Tongue (tissue), 2 donors: ENCODE data around the gene ECSCR. TPM values are rescaled to one million over a fixed set of nuclear protein-coding genes. Genes with fewer than 3 reads are reported as not detected.
A peak's percentile ranks its signal among the peaks of the same experiment; 100 is the strongest.
"Not testable (repeated sequence)": the region's sequence is repeated elsewhere in the genome, so short reads cannot be mapped to it uniquely, and the experiment has no call there.

Experiments used
- DNase-seq: peaks from one replicate; pipeline ENCODE4 v3.0.0-alpha.2; 2015
- total RNA-seq: library from RNA; depleted of rRNA; stranded (reverse); fragments of >200 nt; gene quantifications from one replicate; pipeline ENCODE4 v1.2.3, GENCODE V29; 2014

The ECSCR gene
- total RNA-seq, 1 donor from 2014 or later = 7.9 TPM

DNA sequence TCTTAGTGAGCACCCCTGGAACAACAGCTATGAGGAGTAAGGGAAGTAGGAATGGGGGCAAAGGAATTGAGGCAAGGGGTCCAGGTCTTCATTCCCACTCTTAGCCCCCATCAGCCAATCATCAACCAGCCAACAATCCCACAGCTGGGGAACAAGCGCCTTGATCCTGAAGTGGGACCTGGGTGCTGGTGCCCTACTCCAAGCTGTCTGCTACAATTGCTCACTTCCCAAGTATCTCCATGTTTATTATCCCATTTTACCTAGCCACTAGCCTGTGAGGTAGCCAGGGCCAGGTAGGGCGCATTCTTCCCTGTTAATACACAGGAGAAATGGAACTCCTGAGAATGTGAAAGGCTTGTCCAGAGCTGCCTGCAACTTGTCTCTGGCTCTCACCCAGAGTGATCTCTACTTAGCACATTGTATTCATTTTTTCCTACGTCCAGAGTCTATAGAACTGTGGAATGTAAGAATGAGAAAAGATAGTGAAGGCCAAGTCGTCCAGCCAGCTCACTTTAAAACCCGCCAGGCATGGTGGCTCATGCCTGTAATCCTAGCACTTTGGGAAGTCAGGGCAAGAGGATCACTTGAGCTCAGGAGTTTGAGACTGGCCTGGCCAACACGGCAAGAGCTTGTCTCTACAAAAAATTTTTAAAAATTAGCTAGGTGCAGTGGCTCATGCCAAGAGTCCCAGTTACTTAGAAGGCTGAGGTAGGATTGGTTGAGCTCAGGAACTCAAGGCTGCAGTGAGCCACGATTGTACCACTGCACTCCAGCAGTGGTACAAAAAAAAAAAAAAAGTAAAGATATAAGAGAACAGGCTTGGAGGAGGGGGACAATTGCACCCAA lies 17.0 kb downstream of the ECSCR start:
- peak; percentile 31 for DNase-seq

GRCh38 chr5:139443831-139444453 lies 18.6 kb downstream of the ECSCR start:
- peak; percentile 35 for DNase-seq

DNA sequence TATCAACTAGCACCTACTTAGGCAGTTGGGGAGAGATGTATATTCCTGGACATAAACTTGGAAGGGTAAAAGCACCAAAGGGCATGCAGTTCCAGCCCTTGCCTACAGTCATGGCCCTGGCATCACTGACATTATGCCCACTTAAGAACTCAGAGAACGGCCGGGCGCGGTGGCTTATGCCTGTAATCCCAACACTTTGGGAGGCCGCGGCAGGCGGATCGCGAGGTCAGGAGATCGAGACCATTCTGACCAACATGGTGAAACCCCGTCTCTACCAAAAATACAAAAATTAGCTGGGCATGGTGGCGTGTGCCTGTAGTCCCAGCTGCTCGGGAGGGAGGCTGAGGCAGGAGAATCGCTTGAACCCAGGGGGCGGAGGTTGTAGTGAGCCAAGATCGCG lies 22.1 kb downstream of the ECSCR start:
- not testable (repeated sequence) for DNase-seq

GRCh38 chr5:139439013-139439903 lies 23.3 kb downstream of the ECSCR start, which contains the start of gene DNAJC18:
Gene DNAJC18 (minus strand): TSS chr5:139439525. CDS start chr5:139439445, 80 bp downstream.
- DNase-seq = peak; percentile 97

GRCh38 chr5:139438707-139439012 lies 23.9 kb downstream of the ECSCR start:
- no peak for DNase-seq

GRCh38 chr5:139435676-139436075 lies 26.9 kb downstream of the ECSCR start:
- no peak for DNase-seq

DNA sequence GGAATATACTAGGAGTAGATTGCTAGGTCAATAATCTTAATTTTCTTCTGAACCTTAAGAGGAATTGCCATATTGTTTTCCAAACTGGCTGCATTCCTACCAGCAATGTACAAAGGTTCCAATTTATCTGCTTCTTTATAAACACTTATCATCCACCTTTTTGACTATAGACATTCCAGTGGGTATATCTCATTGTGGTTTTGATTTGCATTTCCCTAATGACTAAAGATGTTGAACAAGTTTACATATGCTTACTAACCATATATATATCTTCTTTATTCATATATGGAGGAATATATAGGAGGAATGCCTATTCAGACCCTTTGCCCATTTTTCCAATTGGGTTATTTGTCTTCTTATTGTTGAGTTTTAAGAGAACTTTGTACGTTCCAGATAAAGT lies 30.8 kb downstream of the ECSCR start:
- DNase-seq = no peak

DNA sequence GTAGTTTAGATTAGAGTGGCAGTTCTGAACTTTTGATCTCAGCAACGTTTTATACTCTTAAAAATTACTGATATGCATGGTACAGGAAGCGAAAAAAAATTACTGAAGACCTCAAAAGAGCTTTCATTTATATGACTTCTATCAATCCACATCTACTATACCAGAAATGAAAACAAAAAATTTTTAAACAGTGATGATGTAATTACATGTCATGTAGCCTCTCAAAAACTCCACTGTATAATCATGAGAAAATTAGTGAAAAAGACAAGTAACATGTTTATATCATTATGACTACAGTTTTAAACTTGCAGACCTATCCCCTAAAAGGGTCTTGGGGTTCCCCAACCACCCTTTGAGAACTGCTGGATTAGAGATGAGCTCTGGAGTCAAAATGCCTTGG lies 32.5 kb downstream of the ECSCR start:
- no peak for DNase-seq

GRCh38 chr5:139426203-139426885 lies 36.2 kb downstream of the ECSCR start:
- DNase-seq = no peak

DNA sequence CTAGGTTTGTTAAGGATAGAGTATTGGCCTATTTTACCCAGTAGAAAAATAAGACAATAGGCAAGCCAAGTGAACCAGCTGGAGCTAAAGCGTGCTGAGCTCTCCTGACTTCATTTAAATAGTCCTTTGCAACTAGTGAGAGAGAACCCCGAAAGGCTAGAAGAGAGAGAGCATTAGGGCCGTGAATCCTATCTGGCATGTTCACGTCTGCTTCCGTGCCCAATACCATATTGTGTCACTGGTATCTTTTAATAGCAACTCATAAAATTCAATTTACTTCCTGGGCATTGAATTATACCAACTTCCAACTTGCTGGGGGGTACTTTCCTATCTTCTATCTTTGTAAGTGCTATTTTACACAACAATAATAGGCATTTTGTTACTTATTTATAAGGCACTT lies 37.0 kb downstream of the ECSCR start:
- no peak for DNase-seq

GRCh38 chr5:139422307-139422893 lies 40.1 kb downstream of the ECSCR start:
- DNase-seq = peak; percentile 88

GRCh38 chr5:139419226-139420192 lies 43.0 kb downstream of the ECSCR start:
- DNase-seq = no peak

DNA sequence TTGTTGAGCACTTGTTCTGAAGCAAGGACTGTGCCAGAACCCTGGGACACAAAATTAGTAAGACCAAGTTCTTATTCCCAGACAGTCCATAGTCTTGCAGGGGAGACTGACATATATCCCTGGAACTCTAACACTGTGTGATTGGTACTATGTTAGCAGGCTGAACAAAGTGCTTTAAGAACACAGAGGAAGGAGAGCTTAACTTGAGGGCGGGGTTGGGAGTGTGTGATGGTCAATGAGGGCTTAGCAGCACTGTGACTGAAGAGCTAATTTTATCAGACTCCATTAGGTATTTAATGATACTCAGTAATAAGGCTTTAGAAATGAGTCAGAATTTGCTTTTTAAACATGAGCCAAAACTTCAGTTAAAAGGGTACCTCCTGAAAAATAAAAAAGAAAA lies 43.8 kb downstream of the ECSCR start:
- DNase-seq = peak; percentile 56

- DNase-seq = peak; percentile 88
Measured at GRCh38 chr5:139417214-139417613, 45.3 kb downstream of the ECSCR start.

DNA sequence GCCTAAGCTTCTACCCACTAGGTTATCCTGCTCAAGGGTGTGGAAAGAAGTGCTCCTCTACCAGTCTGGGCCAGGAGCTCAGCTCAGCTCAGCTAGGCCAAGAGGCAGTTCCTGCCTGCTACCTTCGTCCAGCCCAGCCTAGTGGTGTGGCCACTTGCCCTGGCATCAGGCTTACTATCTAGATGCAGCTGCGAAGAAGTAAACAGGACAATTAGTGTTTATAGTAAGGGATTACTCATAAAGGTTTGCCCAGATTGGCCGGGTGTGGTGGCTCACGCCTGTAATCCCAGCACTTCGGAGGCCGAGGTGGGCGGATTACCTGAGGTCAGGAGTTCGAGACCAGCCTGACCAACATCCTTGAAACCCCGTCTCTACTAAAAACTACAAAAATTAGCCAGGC lies 45.9 kb downstream of the ECSCR start:
- DNase-seq = no peak

- no peak for DNase-seq
Measured at GRCh38 chr5:139415869-139416268, 46.7 kb downstream of the ECSCR start.

- peak; percentile 33 for DNase-seq
Measured at GRCh38 chr5:139415221-139415861, 47.2 kb downstream of the ECSCR start.

DNA sequence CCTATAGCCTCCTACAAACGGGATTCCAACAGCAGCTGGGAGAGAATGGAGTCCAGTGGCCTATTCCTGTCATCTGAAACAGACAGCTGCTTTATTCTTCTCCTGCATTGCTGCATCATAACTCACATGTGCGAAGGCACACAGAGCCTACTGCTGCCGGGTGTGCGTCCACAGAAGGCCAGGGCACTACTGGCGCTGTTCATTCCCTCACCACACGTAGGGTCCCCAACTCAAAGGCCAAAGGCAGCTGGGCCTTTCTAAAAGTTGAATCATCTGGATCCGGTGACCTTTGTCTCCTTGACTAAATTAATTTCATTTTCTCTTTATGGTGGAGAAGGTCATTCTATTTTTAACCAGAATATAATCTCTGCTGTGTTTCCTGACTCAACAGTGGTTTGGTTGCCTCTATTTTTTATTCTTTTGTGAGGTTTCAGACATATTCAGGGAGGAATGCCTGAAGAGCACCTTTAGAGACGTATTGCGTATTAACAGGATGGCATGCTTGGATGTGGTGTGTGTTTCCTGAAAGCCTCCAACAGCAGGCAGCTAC lies 47.9 kb downstream of the ECSCR start:
- DNase-seq = peak; percentile 95

DNA sequence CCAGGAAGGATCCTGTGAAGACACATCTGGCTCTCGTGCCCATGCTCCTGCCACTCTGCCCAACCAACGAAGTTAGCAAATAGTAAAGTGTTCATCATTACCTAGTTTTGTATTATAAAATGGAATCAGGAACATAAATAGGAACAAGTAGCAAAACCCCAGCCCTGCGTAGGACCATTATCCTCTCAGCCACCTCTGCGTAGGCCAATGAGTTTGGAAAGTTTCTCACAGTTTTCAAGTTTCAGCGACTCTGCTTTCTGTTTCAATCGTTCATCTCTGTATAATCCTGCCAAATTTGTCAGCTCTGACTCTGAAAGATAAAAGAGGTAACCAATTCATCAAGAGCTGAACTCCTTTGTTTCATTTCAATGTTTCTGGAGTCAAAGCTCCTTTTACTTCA lies 48.6 kb downstream of the ECSCR start:
- no peak for DNase-seq

DNA sequence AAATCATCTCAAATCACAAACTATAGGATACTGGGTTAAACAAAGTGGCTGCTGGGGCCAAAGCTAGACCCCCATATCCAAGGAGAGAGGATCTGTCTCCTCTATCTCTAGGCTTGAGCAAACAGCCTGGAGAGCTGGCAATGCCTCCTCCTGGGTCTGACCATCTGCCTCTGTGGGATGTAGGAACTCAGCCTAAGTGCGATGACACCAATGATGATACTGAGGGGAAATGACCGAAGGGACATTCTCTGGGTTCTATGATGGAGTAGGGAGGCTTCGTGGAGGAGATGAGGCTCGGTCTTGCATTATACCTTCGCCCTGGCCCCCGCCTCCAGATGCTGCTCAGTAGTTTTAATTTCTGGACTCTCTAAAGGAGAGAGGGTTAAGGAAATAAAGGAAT lies 49.4 kb downstream of the ECSCR start:
- DNase-seq = no peak
